Esophagus muscularis mucosa (tissue), 4 donors: ENCODE measurements around the gene ANKS1B.

Experiments used
- CTCF ChIP-seq, 3 experiments: fragments of 200-600 bp in 2 of 3; fragments of 450-650 bp in 1 of 3; sonication (generic) in 2 of 3; IDR thresholded peaks; one replicate each; pipeline ENCODE4 v1.5.1; 2017 to 2019; ENCODE audit warnings: antibody characterized with exemption in 3 of 3, mild to moderate bottlenecking in 2 of 3, moderate library complexity in 1 of 3
- EP300 ChIP-seq: sonication (generic); formaldehyde crosslinking; IDR thresholded peaks from one replicate; pipeline ENCODE4 v1.6.1; 2017; ENCODE audit warnings: antibody characterized with exemption
- POLR2A ChIP-seq: fragments of 450-650 bp; IDR thresholded peaks from one replicate; pipeline ENCODE4 v1.6.1; 2017; ENCODE audit warnings: antibody characterized with exemption, moderate library complexity, mild to moderate bottlenecking, low read depth
- POLR2AphosphoS5 ChIP-seq, 2 donors: sonication (generic); formaldehyde crosslinking; IDR thresholded peaks; one replicate each; pipeline ENCODE4 v1.6.1; 2017; ENCODE audit warnings: antibody characterized with exemption in 2 of 2

GRCh38 chr12:99339663-99340062 is 645.1 kb downstream of the ANKS1B start:
- TF ChIP-seq CTCF (IDR thresholded peaks at IDR 0.05) (no peak), EP300 (no peak), POLR2A (no peak), POLR2AphosphoS5 (IDR thresholded peaks at IDR 0.05) (no peak)
